SU-DHL-6 (cell line): ENCODE measurements around the gene PSMB11.

Experiments used
- H2AFZ ChIP-seq: fragments of 200-600 bp; sonication (generic); 2 replicates; pipeline ENCODE4 v1.6.1; 2014; ENCODE audit warnings: low read depth, mild to moderate bottlenecking, moderate library complexity, mixed read lengths, antibody characterized with exemption, low read length; ENCODE audit not compliant: severe bottlenecking
- H3F3A ChIP-seq: fragments of 200-600 bp; shearing (Covaris generic); 2 replicates; pipeline ENCODE4 v1.6.0; 2016; ENCODE audit warnings: antibody characterized with exemption, mild to moderate bottlenecking; ENCODE audit not compliant: insufficient read depth
- H3K27ac ChIP-seq: fragments of 200-600 bp; sonication (generic); 2 replicates; pipeline ENCODE4 v1.5.1; 2016; ENCODE audit warnings: low read depth, mild to moderate bottlenecking, low read length, moderate library complexity, mixed read lengths
- H3K27me3 ChIP-seq: fragments of 200-600 bp; sonication (generic), shearing (Covaris generic); 2 replicates; pipeline ENCODE4 v1.6.0; 2014; ENCODE audit warnings: mild to moderate bottlenecking, low read length
- H3K36me3 ChIP-seq: fragments of 200-600 bp; sonication (generic); 2 replicates; pipeline ENCODE4 v1.6.1; 2014; ENCODE audit warnings: mild to moderate bottlenecking, low read length, mixed read lengths
- H3K4me2 ChIP-seq: fragments of 300-600, 200-600 bp; shearing (Covaris generic), sonication (generic); 2 replicates; pipeline ENCODE4 v1.6.0; 2014; ENCODE audit warnings: low read length, low read depth, mild to moderate bottlenecking; ENCODE audit not compliant: poor library complexity, severe bottlenecking
- H3K4me3 ChIP-seq: fragments of 200-600 bp; sonication (generic); 2 replicates; pipeline ENCODE4 v1.5.1; 2014; ENCODE audit warnings: antibody characterized with exemption, low read length, mild to moderate bottlenecking, mixed read lengths; ENCODE audit not compliant: insufficient read depth, poor library complexity, severe bottlenecking
- H3K79me2 ChIP-seq: fragments of 200-600 bp; sonication (generic); 2 replicates; pipeline ENCODE4 v1.6.1; 2014; ENCODE audit warnings: mild to moderate bottlenecking, low read length, moderate library complexity; ENCODE audit not compliant: insufficient read depth
- H3K9ac ChIP-seq: fragments of 200-600 bp; sonication (generic); 2 replicates; pipeline ENCODE4 v1.7.0; 2014; ENCODE audit warnings: mild to moderate bottlenecking, low read length
- H3K9me2 ChIP-seq: fragments of 200-600 bp; sonication (generic); replicated peaks from 2 replicates; pipeline ENCODE4 v1.6.1; 2014; ENCODE audit warnings: low read length; ENCODE audit not compliant: insufficient read depth
- H3K9me3 ChIP-seq: fragments of 200-600 bp; sonication (generic); 2 replicates; pipeline ENCODE4 v1.6.1; 2014; ENCODE audit warnings: low read length, mixed read lengths; ENCODE audit not compliant: insufficient read depth
- H4K20me1 ChIP-seq: fragments of 200-600 bp; sonication (generic); 2 replicates; pipeline ENCODE4 v1.6.1; 2014; ENCODE audit warnings: low read depth, mild to moderate bottlenecking, antibody characterized with exemption, low read length, moderate library complexity, mixed read lengths
- EZH2phosphoT487 ChIP-seq: fragments of 200-600 bp; sonication (generic), shearing (Covaris generic); conservative IDR thresholded peaks from 2 replicates; pipeline ENCODE4 v1.6.1; 2018; ENCODE audit warnings: mild to moderate bottlenecking, antibody characterized with exemption, low read length, moderate library complexity, mixed read lengths
- TF ChIP-seq, protein P1 (sequence below): fragments of 200-600 bp; sonication (generic); IDR thresholded peaks from one replicate; pipeline ENCODE4 v1.5.1; 2017; ENCODE audit warnings: antibody characterized with exemption, mild to moderate bottlenecking, low read length, moderate library complexity; ENCODE audit not compliant: insufficient read depth, poor library complexity, severe bottlenecking

The PSMB11 gene

DNA sequence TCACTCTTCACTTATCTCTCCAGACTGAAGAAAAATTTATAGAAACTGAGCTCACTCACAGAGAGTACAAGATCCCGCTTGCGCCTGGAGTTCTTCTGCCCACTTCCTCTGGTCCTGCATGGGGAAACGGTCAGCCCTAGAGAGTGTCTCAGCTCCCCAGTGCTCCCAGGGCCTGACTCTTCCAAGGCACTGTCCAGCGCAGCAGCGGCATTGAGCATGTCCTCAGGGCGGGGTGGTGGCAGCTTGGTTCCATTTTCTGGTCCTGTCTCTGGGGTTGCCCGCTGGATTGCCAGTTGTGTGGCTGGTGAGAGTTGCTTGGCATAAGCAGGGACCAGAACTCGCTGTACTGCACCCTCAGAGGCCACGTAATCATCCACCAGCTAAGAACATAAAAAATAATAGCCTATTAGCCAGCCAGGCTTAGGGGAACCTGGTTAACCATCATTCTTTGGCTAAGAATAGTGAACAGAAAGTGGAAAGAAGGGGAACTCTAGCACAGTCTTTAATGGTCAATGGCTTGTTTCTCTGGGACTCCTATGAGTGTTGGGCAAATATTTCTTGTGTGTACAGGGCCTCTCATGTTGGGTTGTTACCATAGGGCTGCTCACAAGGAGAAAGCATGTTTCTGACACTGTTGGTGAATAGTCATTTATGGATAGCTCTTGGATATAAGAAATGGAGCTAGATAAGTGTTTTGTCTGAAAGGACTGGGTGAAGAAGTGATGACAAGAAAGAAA, 46.0 kb upstream of the PSMB11 start:
- no peak for TF ChIP-seq EZH2phosphoT487
- TF ChIP-seq, protein P1, sequence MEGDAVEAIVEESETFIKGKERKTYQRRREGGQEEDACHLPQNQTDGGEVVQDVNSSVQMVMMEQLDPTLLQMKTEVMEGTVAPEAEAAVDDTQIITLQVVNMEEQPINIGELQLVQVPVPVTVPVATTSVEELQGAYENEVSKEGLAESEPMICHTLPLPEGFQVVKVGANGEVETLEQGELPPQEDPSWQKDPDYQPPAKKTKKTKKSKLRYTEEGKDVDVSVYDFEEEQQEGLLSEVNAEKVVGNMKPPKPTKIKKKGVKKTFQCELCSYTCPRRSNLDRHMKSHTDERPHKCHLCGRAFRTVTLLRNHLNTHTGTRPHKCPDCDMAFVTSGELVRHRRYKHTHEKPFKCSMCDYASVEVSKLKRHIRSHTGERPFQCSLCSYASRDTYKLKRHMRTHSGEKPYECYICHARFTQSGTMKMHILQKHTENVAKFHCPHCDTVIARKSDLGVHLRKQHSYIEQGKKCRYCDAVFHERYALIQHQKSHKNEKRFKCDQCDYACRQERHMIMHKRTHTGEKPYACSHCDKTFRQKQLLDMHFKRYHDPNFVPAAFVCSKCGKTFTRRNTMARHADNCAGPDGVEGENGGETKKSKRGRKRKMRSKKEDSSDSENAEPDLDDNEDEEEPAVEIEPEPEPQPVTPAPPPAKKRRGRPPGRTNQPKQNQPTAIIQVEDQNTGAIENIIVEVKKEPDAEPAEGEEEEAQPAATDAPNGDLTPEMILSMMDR: no peak
- H3K36me3 ChIP-seq: no peaks in the 10 kb centered on the region
- H3K9me3 ChIP-seq: no peaks in the 10 kb centered on the region
- H3K9ac ChIP-seq: no peak overlapping the region
- no peak overlapping the region for H3K4me2 ChIP-seq
- no peak overlapping the region for H3K4me3 ChIP-seq
- H3K9me2 ChIP-seq: no peaks in the 10 kb centered on the region
- H3K27me3 ChIP-seq: no peaks in the 10 kb centered on the region
- H2AFZ ChIP-seq: no peak overlapping the region
- no peak overlapping the region for H3K27ac ChIP-seq
- no peaks in the 10 kb centered on the region for H3K79me2 ChIP-seq
- no peaks in the 10 kb centered on the region for H3F3A ChIP-seq
- no peaks in the 10 kb centered on the region for H4K20me1 ChIP-seq

DNA sequence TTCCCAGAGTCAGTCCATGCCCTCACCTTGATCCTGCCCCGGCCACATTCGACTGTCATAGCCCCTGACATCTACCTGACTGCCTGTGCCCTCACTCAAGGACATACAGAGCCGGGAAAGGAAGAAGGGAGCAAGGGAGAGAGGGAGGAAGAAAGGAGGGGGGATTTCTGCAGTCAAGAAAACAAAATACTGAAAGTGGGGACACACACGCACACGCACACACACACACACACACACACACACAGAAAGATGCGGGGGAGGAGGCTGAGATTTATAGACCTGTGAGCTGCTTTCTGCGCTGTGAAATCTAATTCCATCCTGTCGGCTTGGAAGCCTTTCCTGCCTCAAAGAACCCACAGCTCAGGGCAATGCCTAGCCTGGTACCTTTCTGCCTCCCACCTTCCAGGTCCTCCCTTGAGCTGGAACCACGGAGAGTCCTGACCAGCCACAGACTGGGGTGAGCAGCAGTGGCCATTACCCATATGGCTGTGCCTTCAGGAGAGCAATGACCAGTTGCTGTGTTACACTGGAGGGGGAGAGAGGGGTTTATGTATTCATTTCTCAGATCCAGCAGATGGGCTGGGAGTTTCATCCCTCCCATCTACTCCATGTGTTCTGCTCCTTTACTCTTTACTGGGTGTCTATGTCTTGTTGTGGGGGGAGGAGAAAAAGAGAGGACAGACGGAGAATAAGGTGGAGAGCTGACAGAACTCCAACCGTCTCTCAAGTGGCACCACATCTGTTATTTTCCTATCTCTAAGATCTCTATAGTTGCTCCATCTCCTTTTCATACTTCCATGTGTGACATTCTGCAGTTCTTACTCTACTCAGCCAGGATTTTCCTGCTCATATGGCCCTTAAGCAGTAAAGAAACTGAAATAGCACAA, 45.0 kb upstream of the PSMB11 start:
- no peak overlapping the region for H2AFZ ChIP-seq
- no peaks in the 10 kb centered on the region for H4K20me1 ChIP-seq
- H3K79me2 ChIP-seq: no peaks in the 10 kb centered on the region
- TF ChIP-seq, protein P1: no peak
- TF ChIP-seq EZH2phosphoT487: no peak
- H3F3A ChIP-seq: no peaks in the 10 kb centered on the region
- no peak overlapping the region for H3K4me3 ChIP-seq
- H3K9ac ChIP-seq: no peak overlapping the region
- H3K27me3 ChIP-seq: no peaks in the 10 kb centered on the region
- no peaks in the 10 kb centered on the region for H3K36me3 ChIP-seq
- no peaks in the 10 kb centered on the region for H3K9me2 ChIP-seq
- H3K27ac ChIP-seq: no peak overlapping the region
- no peaks in the 10 kb centered on the region for H3K9me3 ChIP-seq
- H3K4me2 ChIP-seq: no peak overlapping the region

DNA sequence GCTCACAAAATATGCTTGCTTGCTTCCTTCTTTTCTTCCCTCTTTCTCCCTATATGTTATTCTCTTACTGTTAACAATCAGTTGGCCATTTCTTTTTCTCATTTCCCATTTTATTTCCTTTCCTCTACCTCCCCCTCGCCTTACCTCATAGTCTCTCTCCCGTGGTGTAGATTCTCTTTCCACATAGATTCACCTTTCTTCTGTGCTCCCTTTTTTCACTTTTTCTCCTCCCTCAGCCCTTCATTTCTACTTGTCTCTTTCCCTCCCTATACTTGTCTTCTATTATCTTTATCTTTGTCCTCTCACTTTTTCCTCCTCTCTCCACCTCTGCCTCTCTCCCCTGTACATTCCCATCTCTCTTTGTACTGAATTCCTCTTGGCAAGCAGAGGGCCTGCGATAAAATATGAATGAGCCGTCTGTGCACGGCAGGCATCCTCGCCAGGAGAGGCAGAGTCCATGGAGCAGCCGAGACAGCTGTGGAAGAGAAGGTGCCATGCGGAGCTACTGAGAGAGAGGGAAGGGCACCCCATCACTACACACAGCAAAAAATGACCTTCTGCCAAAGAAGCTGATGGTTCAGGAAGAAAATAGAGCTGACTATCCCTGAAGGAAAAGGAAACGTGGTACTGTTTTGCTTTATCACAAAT, 44.2 kb upstream of the PSMB11 start:
- Histone ChIP-seq H3K36me3 (no peaks in the 10 kb centered on the region), H3K9ac (no peak overlapping the region)

More for the DNA sequence above, 44.2 kb upstream of the PSMB11 start:
- Histone ChIP-seq H3K4me2 (no peak overlapping the region), H3K79me2 (no peaks in the 10 kb centered on the region), H3K4me3 (no peak overlapping the region), H3K27ac (no peak overlapping the region), H2AFZ (no peak overlapping the region), H3K27me3 (no peaks in the 10 kb centered on the region), H4K20me1 (no peaks in the 10 kb centered on the region), H3K9me2 (no peaks in the 10 kb centered on the region), H3K9me3 (no peaks in the 10 kb centered on the region), H3F3A (no peaks in the 10 kb centered on the region)
- TF ChIP-seq, protein P1: no peak
